NOMO-1 (cell line): ENCODE data around the gene SNED1.

Source experiments
- DNase-seq, 2 experiments: peaks; one replicate each; lab custom pipeline; 2025; ENCODE audit not compliant: unreplicated experiment in 2 of 2; lab: John Stamatoyannopoulos, UW

The SNED1 gene

DNA sequence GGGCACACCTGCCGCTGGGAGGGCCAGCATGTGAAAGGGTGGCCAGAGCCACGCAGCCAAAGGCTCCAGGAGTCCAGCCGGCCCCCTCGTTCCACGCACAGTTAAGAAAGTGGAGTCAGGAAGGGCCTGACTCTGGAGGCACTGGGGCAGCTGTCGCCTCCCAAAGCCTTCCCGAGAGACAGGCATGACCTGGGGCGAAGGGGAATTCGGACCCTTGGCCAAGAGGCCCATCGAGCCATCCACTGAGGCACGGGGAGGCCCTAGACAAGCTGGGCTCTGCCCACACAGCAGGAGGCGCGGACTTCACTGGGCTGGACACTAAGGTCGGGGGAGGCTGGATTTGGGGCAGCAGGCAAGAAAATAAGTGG is 38.5 kb upstream of the SNED1 start:
- DNase-seq, result no peak

DNA sequence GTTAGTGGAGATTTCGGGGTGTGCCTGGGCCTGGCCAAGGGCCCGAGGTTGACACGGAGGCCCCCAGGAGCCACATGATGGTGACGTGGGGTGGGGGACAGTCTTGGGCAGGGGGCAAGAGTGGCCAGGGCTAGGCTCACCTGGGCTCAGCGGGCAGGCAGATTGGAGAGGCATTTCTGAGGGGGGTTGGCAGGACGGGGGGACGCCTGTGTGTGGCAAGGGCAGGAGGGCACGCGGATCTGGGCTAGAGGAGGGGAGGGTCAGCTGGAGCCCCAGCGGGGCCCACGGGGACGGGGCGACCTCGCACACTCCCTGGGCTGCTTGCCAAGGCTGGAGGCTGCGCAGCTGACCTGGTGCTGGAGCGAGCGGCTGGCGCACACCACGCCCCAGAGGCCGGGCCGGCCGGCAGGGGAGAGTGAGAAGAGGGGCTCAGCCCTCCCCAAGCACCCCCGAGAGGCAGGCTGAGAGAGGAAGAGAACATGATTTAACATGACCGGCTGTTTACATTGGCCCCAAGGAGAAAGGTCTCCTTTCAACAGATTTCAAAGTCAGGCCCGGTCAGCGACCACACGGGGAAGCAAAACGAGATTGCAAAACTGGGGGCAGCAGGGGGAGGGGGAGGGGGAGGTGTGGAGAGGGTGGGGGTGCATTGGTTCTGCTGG is 38.0 kb upstream of the SNED1 start:
- DNase-seq, result peak; percentile 92 to 93

DNA sequence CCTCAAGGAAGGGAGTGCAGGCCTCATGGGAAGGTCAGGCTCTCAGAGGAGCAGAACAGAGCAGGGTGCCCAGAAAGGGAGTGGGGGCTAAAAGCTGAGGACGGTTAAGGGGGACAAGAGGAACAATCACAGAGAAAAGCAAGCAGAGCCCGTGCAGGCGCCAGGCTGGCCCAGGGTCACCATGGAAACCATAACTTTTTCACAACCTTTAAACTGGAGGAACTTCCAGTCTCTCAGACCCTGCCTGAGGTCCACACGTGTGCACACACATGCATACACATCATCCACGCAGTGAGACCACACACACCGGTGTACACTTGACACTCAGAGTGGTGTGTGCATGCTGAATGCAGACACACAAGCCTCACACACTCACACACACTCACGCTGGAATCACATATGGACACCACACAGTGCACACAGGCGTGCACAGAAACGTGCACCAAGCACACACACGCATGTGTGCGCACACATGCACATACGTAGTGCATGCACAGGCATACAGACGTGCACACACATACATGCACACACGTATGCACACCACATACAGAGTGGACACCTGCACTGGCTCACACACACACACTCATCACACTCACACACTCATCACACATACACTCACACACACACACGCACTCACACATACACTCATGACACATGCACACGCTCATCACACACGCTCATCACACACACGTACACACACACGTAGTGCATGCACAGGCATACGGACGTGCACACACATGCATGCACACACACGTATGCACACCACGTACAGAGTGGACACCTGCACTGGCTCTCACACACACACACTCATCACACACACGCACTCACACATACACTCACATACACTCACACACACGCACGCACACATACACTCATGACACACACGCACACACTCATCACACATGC is 37.2 kb upstream of the SNED1 start:
- peak; percentile 92 to 93 for DNase-seq

DNA sequence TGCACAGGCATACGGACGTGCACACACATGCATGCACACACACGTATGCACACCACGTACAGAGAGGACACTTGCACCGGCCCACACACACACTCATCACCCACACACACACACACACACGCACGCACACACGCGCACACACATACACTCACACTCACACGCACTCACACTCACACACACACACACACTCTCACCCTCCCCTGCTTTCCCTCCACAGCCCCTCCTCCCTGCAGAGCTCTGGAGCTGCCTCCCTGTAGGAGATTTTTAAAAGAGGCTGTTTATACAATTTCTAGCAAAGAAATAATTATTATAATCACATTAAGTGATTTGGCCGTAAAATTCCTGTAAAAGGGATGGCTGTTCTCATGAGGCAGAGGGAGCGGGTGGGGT is 36.5 kb upstream of the SNED1 start:
- DNase-seq, result no peak

DNA sequence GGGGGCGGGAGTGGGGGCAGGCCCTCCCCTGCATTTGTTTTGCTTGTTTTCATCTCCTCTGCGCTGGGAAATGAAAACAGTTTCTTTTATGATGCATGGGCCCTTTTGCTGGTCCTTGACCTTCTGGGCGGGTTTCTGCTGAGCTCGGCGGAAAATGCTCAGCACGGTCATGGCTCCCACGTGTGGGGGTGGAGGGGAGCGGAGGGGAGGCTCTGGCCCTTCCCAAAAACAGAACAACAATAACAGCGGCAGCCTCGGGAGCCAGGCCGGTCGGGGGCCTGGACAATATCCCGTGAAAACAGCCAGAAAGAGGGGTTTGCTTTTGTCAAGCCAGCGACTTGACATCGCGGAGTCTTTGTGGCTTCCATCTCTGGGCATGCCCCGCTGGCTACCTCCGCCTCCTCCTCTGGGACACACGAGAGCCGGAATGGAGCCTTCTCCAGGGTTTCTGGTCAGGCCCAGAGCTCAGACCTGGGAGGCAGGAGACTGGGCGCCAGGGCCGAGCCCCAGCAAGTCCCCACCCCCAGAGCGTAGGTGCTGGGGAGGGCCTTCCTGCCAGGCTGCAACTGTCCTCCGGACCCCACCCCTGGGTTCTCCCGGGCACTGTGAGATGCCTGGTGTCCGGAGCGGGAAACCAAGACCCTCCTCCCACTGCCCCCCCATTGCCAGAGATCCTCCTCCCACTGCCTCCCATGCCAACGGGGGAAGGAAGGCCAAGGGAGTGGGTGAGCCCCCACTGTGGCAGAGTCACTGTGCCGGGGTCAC is 35.9 kb upstream of the SNED1 start:
- no peak for DNase-seq

DNA sequence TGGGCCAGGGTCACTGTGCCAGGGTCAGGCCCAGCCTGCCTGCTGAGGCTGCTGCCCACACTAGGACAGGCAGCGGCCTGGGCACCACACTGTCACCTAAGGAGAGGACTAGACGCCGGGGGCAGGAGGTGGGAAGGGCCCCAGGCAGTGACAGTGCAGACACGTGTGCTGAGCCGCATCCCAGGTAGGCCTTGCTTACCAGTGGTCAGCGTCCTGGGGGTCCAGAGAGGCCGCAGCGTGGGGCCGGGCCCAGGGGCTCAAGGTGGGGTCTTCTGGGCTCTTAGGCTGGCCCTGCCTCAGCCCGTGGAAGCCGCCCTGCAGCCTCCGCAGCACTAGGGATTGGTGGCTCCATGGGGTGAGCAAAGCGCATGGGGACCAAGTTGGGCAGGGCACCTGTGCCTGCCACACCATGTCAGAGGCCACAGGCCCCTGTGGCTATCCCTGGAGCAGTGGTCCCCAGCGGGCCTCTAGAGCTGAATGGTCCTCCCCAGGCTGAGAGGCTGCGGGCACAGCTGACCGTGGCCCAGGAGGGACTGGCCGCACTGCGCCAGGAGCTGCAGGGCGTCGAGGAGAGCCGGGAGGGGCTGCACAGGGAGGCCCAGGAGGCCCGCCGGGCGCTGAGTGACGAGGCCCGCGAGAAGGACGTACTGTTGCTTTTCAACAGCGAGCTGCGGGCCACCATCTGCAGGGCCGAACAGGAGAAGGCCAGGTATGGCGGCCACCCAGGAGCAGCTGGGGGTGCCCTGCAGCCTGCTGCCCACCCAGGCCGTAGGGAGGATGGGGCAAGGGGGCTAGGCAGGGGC is 35.2 kb upstream of the SNED1 start:
- no peak for DNase-seq

DNA sequence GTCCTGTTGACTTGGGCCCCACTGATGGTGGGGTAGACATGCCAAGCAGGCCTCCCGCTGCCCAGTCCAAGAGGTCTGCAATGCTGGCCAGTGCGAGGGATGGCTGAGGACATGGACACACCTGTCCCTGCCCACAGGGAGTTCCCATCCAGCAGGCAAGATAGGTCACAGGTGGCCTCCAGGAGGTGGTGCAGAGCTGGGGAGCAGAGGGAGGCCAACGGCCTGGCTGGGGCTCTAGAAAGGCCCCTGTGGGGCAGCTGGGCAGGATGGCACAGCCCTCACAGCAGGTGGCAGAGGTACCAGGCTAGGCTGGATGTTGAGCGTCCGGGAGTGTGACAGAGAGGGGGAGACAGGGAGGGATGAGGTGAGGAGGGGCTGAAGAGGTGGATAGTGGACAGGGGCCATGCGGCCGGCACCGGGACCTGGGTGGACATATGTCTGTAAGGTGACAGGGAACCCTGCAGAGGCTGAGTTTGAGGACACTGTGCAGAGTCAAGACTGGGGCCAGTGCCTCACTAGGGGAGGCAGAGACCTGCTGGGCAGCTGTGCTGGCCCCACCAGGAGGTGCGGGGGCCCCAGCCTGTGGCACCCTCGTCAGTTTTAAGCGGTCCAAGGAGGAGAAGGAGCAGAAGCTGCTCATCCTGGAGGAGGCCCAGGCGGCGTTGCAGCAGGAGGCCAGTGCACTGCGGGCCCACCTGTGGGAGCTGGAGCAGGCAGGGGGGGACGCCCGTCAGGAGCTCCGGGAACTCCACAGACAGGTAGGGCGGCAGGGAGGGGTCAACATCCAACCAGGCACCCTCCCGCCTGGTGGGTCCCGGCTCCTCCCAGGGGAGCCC is 34.3 kb upstream of the SNED1 start:
- no peak for DNase-seq

DNA sequence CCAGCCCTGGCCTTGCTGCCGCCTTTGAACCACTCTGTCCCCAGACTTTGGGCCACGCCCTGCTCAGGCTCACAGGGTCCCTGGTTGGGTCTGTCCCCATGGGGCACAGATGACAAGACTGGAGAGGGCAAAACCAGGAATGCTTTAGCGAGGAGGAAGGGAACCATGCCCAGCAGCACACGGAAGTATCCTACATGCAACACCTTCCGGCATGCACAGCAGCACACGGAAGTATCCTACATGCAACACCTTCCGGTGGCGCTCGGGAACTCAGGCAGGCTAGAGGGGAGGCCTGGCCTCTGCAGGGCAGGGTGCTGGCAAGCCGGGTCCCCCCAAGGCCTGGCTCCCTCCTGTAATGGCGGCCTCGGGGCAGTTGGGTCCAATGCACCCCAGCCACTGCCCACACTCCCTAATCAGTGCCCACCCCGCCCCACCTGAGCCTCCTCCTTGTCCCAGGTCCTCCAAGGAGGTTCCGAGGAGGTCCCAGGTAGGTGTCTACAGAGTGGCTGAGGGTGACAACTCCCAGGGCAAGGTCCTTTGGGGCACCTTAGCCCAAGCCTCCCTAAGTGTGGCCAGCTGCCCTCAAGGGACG is 33.6 kb upstream of the SNED1 start:
- no peak for DNase-seq

DNA sequence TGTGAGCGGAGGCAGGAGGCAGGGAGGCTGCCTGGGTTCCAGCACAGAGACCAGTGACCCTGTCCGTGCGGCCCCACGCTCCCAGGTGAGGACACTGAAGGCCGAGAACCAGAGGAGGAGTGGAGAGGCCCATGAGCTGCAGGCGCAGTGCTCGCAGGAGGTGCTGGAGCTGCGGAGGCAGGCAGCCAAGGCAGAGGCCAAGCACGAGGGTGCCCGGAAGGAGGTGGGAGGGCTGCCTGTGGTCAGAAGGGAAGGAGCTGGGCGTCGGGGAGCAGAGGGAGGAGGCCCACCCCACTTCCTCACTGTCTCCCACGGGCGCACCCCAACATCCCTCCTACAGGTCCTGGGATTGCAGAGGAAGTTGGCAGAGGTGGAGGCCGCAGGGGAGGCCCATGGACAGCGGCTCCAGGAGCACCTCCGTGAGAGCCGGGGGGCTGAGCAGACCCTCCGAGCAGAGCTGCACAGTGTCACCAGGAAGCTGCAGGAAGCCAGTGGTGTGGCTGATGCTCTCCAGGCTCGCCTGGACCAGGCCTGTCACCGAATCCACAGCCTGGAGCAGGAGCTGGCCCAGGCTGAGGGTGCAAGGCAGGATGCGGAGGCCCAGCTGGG is 33.0 kb upstream of the SNED1 start:
- DNase-seq, result no peak

DNA sequence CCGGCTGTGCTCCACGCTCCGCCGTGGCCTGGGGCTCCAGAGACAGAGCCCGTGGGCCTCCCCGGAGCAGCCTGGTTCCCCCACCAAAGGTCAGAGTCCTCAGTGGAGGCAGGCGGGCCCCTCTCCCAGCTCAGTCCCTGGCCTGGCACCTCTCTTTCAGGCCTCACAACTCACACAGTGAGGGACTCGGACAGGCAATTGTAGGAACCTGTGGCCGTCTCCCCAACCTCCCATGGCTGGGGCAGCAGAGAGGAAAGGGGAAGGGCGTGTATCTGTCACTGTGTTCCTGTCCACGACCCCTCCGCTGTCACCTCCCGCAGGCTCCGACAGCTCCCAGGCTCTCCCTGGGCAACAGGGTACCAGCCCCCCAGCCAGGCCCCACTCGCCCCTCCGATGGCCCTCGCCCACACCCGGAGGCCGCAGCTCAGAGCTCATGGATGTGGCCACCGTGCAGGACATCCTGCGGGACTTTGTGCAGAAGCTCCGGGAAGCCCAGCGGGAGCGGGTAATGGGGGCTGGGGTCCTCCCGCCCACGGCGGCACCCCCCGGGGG is 32.4 kb upstream of the SNED1 start:
- DNase-seq, result no peak

DNA sequence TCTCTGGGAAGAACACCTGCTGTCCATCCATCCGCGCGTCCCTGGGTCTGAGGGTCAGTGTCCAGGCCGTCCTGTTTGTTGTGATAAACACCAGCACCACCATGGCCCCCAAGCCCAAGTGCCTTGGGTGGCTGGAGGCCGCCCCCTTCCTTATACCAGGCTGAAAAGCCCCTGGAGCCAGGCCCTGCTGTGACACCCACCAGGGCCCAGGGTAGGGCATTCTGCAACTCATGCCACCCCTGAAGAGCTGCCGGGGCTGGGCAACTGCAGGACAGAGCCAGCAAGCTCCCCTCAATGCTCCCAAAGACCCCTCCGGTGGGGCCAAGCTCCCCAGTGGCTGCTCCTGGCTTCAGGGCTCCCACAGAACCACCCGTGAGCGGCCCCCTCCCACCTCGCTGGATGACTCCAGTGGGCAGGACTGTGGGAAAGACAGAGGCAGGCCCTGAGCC is 31.9 kb upstream of the SNED1 start:
- DNase-seq, result no peak

DNA sequence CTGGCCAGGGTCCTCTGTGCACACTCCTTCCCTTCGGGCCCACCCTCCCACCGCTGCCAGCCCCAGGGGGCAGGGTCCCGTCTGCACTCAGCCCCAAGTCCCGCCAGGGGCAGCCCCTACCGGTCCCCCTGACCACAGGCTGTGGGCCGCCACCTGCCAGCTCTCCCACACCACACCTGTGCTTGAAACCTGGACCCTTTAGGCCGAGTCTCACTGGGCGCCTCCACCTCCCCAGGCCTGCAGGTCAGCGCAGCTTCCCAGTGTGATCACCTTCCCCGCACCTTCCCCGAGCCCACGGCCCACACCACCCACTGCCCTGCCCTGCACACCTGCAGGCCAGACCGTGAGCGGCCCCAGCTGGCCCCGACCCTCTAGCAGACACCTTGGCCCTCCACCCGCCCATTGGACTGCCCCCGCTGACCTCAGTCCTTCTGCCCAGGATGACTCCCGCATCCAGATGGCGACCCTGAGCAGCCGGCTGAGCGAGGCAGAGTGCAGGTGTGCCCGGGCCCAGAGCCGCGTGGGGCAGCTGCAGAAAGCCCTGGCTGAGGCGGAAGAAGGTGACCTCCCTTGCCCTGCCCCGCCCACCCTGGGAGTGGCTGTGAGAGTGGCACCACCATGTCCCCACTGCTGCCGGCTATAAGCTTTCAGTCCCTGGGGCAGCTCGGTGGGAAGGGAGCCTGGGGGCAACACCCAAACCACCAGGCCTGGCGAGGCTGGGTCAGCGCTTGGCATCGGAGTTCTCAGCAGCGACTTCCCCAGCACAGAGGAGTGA is 31.3 kb upstream of the SNED1 start:
- peak in 1 of 2 experiments; percentile 16 for DNase-seq

DNA sequence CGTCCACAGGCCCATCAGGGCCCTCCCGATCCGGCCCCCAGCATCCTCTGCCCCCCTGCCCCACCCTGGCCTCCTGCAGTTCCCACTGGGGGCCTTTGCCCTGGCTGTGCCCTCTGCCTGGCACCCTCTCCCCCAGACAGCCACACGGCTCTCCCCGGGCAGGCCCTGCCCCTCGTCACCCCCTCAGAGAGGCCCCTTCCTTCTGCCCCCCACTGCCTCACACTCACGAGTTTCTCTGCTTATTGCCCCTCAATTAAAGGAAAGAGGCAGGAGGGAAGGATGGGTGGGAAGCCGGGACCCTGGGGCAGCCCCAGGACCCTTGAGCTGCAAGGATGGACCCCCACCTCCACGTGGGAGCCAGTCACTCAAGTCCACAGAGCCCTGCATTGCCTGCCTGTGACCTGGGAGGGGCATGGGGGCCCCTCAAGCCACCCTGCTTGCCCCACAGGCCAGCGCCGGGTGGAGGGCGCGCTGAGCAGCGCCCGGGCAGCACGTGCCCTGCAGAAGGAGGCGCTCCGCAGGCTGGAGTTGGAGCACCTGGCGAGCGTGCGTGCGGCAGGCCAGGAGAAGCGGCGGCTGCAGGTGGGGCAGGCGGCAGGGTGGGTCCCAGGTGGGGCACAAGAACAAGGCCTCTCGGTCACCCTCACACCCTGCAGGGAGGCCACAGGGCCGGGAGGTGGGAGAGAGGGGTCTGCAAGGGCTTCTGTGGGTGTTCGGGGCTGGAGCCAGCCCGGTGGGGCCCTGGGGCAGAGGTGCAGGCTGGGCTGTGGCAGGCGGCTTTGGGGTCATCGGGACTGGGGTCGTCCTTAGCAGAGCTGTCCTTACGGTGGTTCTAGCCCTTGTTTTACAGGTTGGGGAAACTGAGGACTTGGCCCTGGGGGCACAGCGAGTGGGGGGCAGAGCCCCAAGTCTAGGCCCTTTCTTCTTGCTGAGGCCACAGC is 30.5 kb upstream of the SNED1 start:
- DNase-seq, result no peak

DNA sequence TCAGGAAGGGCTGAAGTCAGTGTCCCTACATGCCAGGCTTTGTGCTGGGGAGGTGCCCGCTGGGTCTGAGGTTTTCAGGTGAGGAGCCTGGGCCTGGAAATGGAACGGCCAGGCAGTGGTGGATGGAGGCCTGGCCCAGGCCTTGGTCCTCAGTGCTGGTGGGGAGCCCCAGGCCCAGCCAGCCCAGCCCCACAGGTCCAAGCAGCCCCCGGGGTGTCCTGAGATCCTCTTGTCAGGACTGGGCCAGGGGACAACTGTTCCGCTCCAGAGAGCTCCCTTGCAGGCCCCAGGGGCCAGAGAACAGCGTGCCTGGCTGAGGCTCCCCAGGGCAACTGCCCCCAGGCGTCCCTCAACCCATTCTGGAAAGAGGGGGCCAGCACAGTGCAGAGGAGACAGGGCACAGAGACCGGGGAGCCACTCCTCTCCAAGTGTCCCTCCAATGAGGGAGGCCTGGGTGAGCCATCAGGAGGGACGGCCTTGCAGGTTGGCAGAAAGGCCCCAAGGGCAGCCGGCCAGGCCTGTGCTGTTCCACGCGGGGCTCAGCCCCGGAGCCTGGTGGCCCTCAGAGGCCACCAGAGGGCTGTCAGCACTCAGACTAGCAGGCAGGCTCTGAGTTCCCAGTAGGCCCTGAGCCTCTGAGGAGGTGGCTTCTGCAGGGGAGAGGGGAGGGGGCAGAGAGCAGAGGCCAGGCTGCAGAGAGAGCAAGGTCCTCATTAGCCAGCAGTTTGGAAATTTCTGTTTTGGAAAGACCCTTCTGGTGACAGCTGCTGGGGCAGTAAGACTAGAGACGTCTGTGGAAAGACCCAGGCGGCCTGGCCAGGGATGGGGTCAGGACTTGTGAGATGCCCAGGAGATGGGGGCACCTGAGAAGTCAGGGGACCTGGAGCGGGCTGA is 29.4 kb upstream of the SNED1 start:
- DNase-seq, result no peak

DNA sequence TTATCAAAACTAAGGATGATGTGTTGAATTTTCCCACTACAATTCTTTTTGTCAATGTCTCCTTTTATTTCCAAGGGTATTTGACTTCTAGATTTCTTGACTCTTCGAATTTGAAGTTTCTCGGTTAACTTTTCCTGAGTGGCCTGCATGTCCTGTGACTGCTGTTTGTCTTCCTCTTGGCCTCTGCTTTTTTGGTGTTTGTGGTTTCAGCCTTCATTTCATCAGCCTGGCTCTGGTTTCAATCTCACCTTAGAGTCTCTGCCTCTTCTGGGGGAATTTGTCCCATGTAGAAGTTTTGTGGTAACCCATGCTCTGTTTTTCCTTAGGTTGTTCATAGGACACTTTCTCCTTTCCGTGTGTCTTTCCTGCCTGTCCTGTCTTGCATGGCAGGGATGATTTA is 28.3 kb upstream of the SNED1 start:
- no peak for DNase-seq

DNA sequence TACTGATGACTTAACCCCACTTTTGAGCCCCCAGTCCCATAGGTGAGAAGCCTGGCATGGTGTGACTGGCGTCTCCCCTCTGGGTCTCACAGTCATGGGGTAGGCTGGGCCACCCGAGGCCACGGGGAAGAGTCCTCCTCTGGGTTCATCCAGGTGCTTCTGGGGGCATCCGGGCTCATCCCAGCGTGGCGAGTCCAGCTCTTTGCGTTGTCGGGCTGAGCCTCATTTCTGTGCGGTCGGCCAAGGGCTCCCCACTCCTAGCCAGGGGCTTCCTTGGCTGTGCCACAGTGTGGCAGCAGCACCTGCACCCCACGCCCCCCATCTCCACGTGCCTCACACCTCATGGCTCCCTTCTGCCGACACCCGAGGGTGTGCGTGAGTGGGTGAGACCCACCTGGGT is 27.6 kb upstream of the SNED1 start:
- no peak for DNase-seq
